Bronchial epithelial cell (primary cell): ENCODE measurements around the gene TRIP13. TPM values are rescaled to one million over a fixed set of nuclear protein-coding genes. Genes with fewer than 3 reads are reported as not detected.

ENCODE experiments used
- DNase-seq: peaks from one replicate; pipeline ENCODE4 v3.0.0-alpha.2; 2010; ENCODE audit warnings: low read depth
- FAIRE-seq: peaks from 2 replicates; lab custom pipeline; 2011; peaks lifted over from hg19 to GRCh38; lab: Jason Lieb, UNC
- H3K27me3 ChIP-seq: 2 replicates; pipeline ENCODE4 v1.5.1; 2011; ENCODE audit warnings: low read length; ENCODE audit not compliant: control insufficient read depth, insufficient read depth
- H3K36me3 ChIP-seq: 2 replicates; pipeline ENCODE4 v1.5.1; 2011; ENCODE audit warnings: low read length; ENCODE audit not compliant: control insufficient read depth, insufficient read depth
- H3K4me3 ChIP-seq: 2 replicates; pipeline ENCODE4 v1.5.1; 2011; ENCODE audit warnings: mild to moderate bottlenecking, low read depth, low read length, control low read depth
- total RNA-seq: library from RNA; depleted of rRNA; stranded (reverse); fragments of >200 nt; gene quantifications from 2 replicates; pipeline ENCODE4 v1.2.1, GENCODE V29; 2014
- TF ChIP-seq, protein P1 (sequence below): IDR thresholded peaks from 2 replicates; pipeline ENCODE4 v1.5.1; 2011; ENCODE audit warnings: mild to moderate bottlenecking, moderate library complexity, low read length, control low read depth, inconsistent platforms; ENCODE audit not compliant: insufficient read depth, severe bottlenecking

TRIP13 gene
- total RNA-seq, 1 donor from 2014 or later: 1.8 TPM

- Histone ChIP-seq H3K4me3 (no peak overlapping the region), H3K27me3 (peaks cover 14% of the 10 kb centered on the region), H3K36me3 (no peaks in the 10 kb centered on the region)
- DNase-seq: no peak
- no peak for FAIRE-seq
- TF ChIP-seq, protein P1, sequence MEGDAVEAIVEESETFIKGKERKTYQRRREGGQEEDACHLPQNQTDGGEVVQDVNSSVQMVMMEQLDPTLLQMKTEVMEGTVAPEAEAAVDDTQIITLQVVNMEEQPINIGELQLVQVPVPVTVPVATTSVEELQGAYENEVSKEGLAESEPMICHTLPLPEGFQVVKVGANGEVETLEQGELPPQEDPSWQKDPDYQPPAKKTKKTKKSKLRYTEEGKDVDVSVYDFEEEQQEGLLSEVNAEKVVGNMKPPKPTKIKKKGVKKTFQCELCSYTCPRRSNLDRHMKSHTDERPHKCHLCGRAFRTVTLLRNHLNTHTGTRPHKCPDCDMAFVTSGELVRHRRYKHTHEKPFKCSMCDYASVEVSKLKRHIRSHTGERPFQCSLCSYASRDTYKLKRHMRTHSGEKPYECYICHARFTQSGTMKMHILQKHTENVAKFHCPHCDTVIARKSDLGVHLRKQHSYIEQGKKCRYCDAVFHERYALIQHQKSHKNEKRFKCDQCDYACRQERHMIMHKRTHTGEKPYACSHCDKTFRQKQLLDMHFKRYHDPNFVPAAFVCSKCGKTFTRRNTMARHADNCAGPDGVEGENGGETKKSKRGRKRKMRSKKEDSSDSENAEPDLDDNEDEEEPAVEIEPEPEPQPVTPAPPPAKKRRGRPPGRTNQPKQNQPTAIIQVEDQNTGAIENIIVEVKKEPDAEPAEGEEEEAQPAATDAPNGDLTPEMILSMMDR: no peak
Measured at GRCh38 chr5:848671-849111, 44.0 kb upstream of the TRIP13 start.

DNA sequence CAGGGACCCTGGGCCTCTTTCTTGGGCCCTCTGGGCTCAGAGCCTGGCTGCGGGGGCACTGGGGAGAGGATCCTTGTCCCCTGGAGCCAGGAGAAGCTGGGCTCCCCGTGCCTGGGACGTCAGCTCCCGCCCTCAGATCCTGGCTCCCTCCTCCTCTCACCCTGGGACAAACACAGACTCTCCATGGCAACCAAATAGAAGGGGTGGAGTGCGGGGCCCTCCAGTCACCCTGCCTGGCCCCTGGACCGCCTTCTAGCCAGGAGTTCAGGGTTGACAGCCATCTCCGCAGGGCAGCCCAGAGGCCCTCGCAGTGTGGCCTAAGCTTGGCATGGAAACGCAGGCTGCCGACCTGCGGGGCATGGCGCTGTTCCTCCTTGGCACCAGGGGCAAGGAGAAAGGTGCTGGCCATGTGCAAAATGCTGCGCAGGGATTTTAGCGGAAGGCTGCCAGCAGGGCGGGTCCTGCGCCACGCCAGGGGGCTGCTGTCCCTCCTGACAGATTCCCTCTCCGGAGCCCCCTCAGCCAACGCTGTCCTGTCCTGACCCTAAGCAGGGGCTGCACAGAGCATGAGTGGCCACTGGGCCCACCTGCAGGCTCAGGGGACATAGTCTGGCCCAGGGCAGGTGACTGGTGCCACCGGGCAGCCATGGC is 42.9 kb upstream of the TRIP13 start:
- peak overlapping the region; percentile 16 for H3K4me3 ChIP-seq
- H3K36me3 ChIP-seq: no peaks in the 10 kb centered on the region
- TF ChIP-seq, protein P1: no peak
- no peak for FAIRE-seq
- H3K27me3 ChIP-seq: peaks cover 14% of the 10 kb centered on the region
- no peak for DNase-seq

GRCh38 chr5:850511-851006 is 42.1 kb upstream of the TRIP13 start, which contains the start of gene ZDHHC11:
Gene ZDHHC11 (minus strand): TSS chr5:850986. CDS start chr5:850602, 384 bp downstream.
- TF ChIP-seq, protein P1: no peak
- Histone ChIP-seq H3K27me3 (peaks cover 14% of the 10 kb centered on the region), H3K4me3 (peak within 1 kb of the TSS; percentile 16), H3K36me3 (no peaks in the 10 kb centered on the region)
- no peak for DNase-seq
- FAIRE-seq: no peak

DNA sequence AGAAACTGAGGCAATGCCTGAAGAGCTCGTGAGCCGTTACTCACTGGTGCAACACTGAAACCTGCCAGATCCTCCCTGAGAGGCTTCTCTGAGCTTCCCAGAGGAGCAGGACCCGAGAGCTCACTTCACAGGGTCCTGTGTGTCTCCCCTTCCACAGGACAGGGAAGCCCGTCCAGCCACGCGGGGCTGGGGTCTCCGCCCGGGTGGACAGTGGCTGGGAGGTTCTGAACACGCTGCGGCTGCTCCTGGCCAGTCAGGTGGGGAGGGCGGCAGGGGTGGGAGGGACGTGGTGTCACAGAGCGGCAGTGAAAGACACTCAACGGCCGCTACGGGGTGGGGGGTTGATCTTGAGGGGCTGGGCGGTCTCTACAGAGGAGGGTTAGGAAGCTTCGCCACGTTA is 41.6 kb upstream of the TRIP13 start:
- Histone ChIP-seq H3K36me3 (no peaks in the 10 kb centered on the region), H3K4me3 (no peak overlapping the region), H3K27me3 (peaks cover 14% of the 10 kb centered on the region)
- TF ChIP-seq, protein P1: no peak
- FAIRE-seq (no peak), DNase-seq (no peak)

DNA sequence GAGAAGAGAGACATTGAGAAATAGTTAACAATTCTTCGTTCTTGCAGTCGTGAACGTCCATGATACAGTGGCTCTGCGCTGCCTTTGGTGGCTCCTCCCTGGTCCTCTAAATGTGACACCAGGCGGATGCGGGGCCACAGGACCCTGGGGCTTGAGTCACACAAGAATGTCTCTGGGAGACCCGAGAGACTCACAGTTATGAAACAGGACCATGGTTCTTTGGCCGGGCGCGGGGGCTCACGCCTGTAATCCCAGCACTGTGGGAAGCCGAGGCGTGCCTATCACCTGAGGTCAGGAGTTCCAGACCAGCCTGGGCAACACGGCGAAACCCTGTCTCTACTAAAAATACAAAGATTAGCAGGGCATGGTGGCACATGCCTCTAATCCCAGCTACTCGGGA is 41.1 kb upstream of the TRIP13 start:
- Histone ChIP-seq H3K36me3 (no peaks in the 10 kb centered on the region), H3K27me3 (peaks cover 14% of the 10 kb centered on the region), H3K4me3 (no peak overlapping the region)
- FAIRE-seq (no peak), DNase-seq (no peak)
- TF ChIP-seq, protein P1: no peak
